Measurements from ENCODE around the gene HDAC4.

DNA sequence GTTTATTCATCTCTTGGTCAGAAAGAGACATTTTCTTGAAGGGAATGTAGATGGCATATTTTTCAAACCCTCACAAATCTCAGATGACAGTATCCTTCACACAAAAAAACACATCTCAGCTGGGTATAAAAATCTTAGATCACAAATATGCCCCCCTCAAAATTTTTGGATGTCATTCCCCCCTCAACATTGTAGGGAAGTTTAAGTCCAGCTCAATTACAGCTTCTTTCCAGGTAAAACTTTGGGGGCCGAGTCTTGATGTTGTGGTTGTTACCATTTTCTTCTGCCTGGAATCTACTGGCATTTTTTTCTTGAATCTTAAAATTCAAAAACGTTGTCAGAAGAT is 46.1 kb downstream of the HDAC4 start:
- TF ChIP-seq CTCF (IDR thresholded peaks at IDR 0.05 in 2 of 3, conservative IDR thresholded peaks at IDR 0.05 in 1 of 3; ENCODE audit: control insufficient read depth in 2 of 3, extremely low read depth in 1 of 3, insufficient read depth in 1 of 3, low read depth in 3 of 3, low read length in 3 of 3) (no peak), EZH2 (IDR thresholded peaks at IDR 0.05; ENCODE audit: borderline replicate concordance, control insufficient read depth, low read depth, low read length) (no peak), CHD4 (IDR thresholded peaks at IDR 0.05) (no peak), ZNF24 (IDR thresholded peaks at IDR 0.05) (no peak), YY1 (IDR thresholded peaks at IDR 0.05; ENCODE audit: low read depth, low read length) (no peak), STAT3 (IDR thresholded peaks at IDR 0.05; ENCODE audit: low read depth, low read length) (no peak), ZNF274 (IDR thresholded peaks at IDR 0.05; ENCODE audit: insufficient read depth, insufficient read length) (no peak), CHD2 (IDR thresholded peaks at IDR 0.05; ENCODE audit: borderline replicate concordance, low read depth, low read length) (no peak), FOXK2 (IDR thresholded peaks at IDR 0.05) (no peak), NFXL1 (IDR thresholded peaks at IDR 0.05; ENCODE audit: borderline replicate concordance) (no peak), TCF3 (IDR thresholded peaks at IDR 0.05; ENCODE audit: borderline replicate concordance, insufficient read depth, low read depth, low read length) (no peak), POLR2AphosphoS5 (IDR thresholded peaks at IDR 0.05; ENCODE audit: low read length) (no peak), TCF12 (IDR thresholded peaks at IDR 0.05; ENCODE audit: low read depth, low read length) (no peak)
- TF ChIP-seq, protein P1, sequence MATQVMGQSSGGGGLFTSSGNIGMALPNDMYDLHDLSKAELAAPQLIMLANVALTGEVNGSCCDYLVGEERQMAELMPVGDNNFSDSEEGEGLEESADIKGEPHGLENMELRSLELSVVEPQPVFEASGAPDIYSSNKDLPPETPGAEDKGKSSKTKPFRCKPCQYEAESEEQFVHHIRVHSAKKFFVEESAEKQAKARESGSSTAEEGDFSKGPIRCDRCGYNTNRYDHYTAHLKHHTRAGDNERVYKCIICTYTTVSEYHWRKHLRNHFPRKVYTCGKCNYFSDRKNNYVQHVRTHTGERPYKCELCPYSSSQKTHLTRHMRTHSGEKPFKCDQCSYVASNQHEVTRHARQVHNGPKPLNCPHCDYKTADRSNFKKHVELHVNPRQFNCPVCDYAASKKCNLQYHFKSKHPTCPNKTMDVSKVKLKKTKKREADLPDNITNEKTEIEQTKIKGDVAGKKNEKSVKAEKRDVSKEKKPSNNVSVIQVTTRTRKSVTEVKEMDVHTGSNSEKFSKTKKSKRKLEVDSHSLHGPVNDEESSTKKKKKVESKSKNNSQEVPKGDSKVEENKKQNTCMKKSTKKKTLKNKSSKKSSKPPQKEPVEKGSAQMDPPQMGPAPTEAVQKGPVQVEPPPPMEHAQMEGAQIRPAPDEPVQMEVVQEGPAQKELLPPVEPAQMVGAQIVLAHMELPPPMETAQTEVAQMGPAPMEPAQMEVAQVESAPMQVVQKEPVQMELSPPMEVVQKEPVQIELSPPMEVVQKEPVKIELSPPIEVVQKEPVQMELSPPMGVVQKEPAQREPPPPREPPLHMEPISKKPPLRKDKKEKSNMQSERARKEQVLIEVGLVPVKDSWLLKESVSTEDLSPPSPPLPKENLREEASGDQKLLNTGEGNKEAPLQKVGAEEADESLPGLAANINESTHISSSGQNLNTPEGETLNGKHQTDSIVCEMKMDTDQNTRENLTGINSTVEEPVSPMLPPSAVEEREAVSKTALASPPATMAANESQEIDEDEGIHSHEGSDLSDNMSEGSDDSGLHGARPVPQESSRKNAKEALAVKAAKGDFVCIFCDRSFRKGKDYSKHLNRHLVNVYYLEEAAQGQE (IDR thresholded peaks at IDR 0.05; ENCODE audit: low read depth, low read length), result no peak

All from GM12878 (cell line).